EH (cell line): ENCODE data around the gene SOS2.
"Not testable (repeated sequence)": the region's sequence is repeated elsewhere in the genome, so short reads cannot be mapped to it uniquely, and the experiment has no call there.

ENCODE experiments used
- DNase-seq: peaks from one replicate; pipeline ENCODE4 v3.0.0-alpha.2; 2015; ENCODE audit warnings: low read depth

The SOS2 gene

DNA sequence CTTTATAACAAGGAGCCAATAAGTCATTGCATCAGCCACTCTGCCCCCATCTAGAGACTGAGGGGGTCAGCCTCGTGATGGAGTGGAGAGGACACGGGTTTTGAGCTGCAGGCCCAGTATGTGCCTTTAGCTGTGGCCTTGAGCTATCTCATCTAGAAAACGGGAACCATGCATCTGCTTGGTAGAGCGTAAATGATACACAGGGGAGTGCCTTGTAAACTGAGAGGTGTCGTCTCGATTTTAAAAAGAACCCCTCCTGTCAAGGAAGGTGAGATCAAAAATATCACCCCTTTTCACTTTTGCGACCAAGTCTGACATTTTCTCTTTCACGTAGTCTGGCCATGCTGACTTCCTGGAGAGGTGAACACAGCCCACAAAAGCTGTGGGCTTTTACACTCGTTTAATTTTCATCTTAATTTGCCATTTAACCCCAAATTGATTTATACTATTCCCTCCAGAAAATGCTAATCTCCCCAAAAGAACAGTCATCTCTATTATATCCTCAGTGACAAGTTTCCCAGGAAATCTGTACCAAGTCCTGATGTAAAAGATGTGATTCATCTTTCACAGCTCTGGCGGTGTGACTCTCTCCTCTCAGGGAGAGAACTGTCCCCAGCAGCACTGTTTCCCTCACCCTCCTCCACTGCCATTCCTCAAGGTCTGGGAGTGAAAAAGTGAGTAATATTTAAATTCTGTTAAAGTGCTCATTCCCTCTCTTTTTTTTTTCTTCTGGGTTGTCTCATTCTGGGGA is 145.6 kb downstream of the SOS2 start:
- DNase-seq = peak; percentile 92

- no peak for DNase-seq
These were observed 146.7 kb downstream of the SOS2 start for GRCh38 chr14:50084666-50085065.

DNA sequence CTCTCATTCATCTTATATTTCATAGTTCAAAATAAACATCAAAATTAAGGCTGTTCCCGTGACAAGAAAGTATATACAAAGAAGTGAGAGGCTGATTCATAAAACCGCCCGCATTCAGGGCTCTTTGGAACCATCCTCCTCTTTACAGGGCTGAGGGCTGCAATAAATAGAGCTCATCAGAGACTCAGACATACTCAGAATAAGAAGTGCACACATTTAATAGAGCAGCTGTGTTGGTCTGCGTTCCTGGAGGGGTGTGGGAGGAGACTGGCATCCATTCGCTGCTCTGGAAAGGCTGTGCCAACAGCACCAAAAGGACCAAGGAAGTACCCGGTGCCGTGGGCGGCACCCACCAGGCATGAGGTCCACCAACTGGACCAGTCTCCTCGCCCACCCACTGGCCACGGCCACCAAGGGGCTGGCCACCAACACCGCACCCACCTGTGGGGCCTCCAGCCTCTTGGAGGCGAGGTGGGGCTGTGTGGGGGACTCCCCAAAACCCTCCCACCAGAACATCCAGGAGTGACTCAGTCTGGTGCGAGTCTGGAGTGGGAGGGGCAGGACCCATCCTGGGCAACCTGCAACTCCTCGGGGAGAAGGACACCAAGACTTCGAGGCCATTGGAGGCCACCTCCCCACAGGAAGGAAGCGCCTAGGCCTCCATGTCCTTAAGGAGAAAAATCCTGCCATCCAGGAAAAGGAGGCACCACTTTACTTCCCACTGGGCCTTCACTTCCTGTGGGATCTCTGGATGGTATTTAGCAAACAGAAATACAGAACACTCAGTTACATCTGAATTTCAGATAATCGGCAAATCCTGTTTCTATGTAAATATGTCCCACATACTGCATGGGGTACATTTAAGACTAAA is 147.7 kb downstream of the SOS2 start:
- no peak for DNase-seq

GRCh38 chr14:50082784-50083466 is 148.5 kb downstream of the SOS2 start:
- DNase-seq = no peak

- DNase-seq = no peak
These were observed 149.1 kb downstream of the SOS2 start for GRCh38 chr14:50082308-50082742.

DNA sequence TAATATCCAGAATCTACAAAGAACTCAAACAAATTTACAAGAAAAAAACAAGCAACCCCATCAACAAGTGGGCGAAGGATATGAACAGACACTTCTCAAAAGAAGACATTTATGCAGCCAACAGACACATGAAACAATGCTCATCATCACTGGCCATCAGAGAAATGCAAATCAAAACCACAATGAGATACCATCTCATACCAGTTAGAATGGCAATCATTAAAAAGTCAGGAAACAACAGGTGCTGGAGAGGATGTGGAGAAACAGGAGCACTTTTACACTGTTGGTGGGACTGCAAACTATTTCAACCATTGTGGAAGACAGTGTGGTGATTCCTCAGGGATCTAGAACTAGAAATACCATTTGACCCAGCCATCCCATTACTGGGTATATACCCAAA is 152.3 kb downstream of the SOS2 start:
- not testable (repeated sequence) for DNase-seq

DNA sequence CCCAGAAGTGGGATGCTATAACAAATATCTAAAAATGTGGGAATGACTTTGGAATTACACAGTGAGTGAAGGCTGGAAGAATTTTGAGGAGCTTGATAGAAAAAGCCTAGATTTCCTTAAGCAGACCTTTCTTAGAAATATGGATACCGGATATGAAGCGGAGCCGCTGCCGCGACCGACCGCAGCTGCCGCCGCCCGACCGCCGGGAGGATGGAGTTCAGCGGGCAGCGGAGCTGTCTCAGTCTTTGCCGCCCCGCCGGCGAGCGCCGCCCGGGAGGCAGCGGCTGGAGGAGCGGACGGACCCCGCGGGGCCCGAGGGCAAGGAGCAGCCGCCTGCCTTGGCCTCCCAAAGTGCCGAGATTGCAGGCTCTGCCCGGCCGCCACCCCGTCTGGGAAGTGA is 157.7 kb downstream of the SOS2 start:
- not testable (repeated sequence) for DNase-seq

DNA sequence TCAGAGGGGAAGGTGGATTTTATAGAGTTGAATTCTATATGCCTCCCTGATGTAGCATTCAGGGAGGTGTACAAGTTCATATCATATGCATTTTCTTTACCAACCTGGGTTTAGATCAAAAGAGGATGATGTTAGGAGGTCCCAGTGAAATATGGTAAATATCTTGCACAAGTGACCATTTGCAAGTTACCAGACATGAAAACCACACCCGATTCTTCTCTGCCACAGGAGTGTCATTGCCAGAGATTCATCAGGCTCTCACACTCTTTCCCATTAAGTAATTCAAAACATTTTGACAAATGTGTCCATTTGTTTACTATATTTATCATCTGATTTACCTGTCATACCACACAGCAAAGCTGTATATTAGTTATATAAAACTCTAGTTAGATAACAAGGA is 159.0 kb downstream of the SOS2 start:
- DNase-seq = no peak

- DNase-seq = no peak
These were observed 160.4 kb downstream of the SOS2 start for GRCh38 chr14:50070840-50071548.

GRCh38 chr14:50070230-50070629 is 161.1 kb downstream of the SOS2 start:
- DNase-seq = no peak

DNA sequence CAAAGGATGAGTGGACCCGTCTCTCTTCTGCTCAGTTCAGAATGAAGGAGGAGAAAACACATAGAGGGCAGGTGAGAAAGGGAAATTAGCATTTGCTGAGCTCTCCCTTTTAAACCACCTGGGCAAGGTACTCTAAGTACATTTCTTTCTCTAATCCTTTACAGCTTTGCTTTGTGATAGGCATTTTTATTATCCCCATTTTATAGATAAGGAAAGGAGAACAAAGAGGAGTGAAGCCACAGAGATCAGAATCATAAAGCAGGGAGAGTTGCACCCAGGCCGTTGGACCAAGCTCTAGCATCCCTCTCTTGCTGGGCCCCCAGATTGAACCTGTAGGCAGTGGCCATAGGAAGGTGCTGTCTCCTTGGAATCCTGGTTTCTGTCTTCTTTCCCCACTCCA is 162.1 kb downstream of the SOS2 start:
- DNase-seq = no peak

DNA sequence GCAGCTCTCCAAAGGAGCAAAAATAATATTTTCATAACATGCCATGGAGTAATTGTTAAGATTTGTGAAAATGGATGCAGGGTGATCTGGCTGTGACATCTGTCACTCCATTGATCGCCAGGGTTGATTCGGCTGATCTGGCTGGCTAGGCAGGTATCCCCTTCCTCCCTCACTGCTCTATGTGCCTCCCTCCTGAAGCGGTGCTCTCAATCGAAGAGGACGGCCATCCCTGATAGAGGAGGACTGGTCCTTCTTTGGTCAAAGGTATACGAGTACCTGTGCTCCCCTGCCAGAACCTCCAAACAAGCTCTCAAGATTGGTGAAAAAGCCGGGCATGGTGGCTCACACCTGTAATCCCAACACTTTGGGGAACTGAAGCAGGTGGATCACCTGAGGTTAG is 162.9 kb downstream of the SOS2 start:
- DNase-seq = no peak

GRCh38 chr14:50067723-50068495 is 163.5 kb downstream of the SOS2 start:
- DNase-seq = peak; percentile 88
